Mucosa of stomach (tissue), 1 donor: ENCODE measurements around the gene SPATA2.

Experiments used
- H3K27me3 ChIP-seq: one replicate; pipeline ENCODE4 v1.7.0; 2013; ENCODE audit warnings: mild to moderate bottlenecking, low read length; ENCODE audit not compliant: control insufficient read depth, insufficient read depth
- H3K36me3 ChIP-seq: one replicate; pipeline ENCODE4 v1.7.0; 2013; ENCODE audit warnings: low read length; ENCODE audit not compliant: control insufficient read depth, insufficient read depth
- H3K4me1 ChIP-seq: one replicate; pipeline ENCODE4 v1.7.0; 2013; ENCODE audit warnings: mild to moderate bottlenecking, low read length; ENCODE audit not compliant: control insufficient read depth, insufficient read depth
- H3K4me3 ChIP-seq: one replicate; pipeline ENCODE4 v1.7.0; 2013; ENCODE audit warnings: low read length
- H3K9ac ChIP-seq: one replicate; pipeline ENCODE4 v1.7.0; 2013; ENCODE audit warnings: mild to moderate bottlenecking, low read length, moderate library complexity
- H3K9me3 ChIP-seq: one replicate; pipeline ENCODE4 v1.7.0; 2013; ENCODE audit warnings: mild to moderate bottlenecking, low read length, moderate library complexity; ENCODE audit not compliant: control insufficient read depth
- donor health status: Pancreatic carcinoma.

Gene SPATA2

GRCh38 chr20:49892260-49892659 is 23.1 kb downstream of the SPATA2 start:
- Histone ChIP-seq H3K36me3 (no peaks in the 10 kb centered on the region), H3K27me3 (no peaks in the 10 kb centered on the region), H3K4me1 (peaks cover 43% of the 10 kb centered on the region), H3K4me3 (no peak overlapping the region), H3K9me3 (no peaks in the 10 kb centered on the region), H3K9ac (no peak overlapping the region)

DNA sequence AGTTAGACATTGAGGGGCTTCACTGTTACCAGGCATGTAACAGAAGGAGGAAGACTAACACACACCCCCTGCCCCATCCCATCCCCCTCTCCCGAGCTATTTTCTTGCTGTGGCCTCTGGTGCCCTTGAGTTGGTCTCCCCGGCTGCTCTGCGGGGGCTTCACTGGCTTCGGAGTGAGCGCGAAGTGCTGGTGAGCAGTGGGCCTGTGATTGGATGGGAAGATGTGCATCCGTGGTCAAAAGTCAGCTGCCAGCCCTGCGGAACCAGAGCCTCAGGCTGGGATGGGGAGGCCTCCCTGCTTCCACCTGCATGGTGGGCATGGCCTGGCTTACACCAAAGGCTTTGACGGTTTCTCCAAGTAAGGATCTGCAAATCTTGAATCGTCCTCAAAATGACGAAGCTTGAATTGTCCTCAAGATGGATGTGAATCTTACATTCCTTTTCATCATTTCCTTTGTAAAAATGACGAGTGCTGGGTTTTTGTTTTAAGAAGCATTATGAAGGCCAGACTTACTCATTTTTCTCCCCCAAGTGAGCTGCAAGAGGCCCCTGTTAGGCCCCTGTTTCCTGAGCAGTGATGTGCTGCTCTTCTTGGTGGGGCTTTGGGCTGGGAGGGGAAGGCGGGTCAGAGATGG is 23.7 kb downstream of the SPATA2 start:
- H3K27me3 ChIP-seq: no peaks in the 10 kb centered on the region
- H3K4me3 ChIP-seq: no peak overlapping the region
- H3K9ac ChIP-seq: no peak overlapping the region
- H3K36me3 ChIP-seq: no peaks in the 10 kb centered on the region
- no peaks in the 10 kb centered on the region for H3K9me3 ChIP-seq
- peaks cover 43% of the 10 kb centered on the region for H3K4me1 ChIP-seq

DNA sequence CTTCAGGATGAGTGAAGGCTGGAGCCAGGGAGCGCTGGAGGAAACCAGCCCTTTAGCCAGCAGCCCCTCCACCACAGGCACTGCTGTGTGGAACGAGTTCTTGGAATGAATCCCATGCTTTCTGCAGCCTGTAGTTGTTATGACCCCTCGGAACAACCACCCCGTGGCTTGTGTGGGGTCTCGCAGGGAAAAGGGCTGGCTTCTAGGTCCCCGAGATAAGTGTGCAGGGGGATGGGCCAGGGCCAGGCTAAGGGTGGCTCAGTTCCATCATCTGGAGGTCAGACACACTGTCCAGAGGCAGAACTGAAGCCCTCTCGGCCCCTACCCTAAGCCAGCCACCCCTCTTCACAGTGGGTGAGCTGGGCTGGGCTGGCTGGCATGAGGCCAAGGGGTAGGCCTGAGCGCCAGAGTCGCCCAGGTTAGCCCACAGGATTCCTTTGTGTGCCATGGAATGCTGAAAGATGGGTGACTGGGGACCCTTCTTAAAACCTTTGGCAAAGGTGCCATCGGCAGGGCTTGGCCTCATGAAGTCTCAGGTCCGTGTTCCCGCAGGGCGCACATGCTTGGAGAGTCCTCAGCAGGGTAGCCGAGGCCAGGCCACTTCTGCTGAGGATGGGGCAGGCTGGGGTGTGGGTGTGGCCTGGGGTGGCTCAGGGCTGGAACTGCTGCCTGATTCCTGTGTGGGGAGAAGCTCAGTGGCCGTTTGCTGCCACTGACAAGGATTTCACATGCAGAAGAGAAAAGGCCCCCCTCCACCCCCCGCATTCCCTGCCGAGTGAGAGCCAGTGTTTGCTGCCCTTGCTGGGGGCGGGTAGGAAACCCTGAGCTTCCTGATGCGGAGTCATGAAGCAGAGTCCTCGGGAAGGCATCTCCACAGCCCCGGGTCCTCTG is 24.6 kb downstream of the SPATA2 start:
- Histone ChIP-seq H3K9ac (no peak overlapping the region), H3K27me3 (no peaks in the 10 kb centered on the region), H3K4me3 (no peak overlapping the region), H3K4me1 (peaks cover 43% of the 10 kb centered on the region), H3K36me3 (no peaks in the 10 kb centered on the region), H3K9me3 (no peaks in the 10 kb centered on the region)

DNA sequence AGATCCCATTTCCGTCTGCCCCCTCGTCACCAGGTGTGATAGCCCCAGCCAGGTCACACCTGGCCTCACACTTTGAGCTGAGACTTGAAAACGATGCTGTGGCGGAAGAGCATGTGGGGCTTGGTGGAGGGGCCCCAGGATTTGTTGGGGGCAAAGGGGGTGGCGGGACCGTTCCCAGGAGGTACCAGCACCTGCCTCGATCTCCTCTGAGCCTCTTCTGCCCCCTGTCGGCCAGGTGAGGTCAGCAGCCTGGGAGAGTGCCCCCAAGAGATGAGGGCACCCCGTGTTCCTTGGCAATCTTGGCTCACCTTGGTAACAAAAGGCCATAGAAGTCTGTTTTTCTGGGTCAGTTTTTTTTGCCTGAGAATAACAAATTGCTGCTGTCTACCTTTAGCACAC is 25.4 kb downstream of the SPATA2 start:
- H3K9me3 ChIP-seq: no peaks in the 10 kb centered on the region
- H3K4me1 ChIP-seq: peaks cover 43% of the 10 kb centered on the region
- H3K27me3 ChIP-seq: no peaks in the 10 kb centered on the region
- H3K9ac ChIP-seq: no peak overlapping the region
- peaks cover 4% of the 10 kb centered on the region for H3K36me3 ChIP-seq
- H3K4me3 ChIP-seq: no peak overlapping the region

DNA sequence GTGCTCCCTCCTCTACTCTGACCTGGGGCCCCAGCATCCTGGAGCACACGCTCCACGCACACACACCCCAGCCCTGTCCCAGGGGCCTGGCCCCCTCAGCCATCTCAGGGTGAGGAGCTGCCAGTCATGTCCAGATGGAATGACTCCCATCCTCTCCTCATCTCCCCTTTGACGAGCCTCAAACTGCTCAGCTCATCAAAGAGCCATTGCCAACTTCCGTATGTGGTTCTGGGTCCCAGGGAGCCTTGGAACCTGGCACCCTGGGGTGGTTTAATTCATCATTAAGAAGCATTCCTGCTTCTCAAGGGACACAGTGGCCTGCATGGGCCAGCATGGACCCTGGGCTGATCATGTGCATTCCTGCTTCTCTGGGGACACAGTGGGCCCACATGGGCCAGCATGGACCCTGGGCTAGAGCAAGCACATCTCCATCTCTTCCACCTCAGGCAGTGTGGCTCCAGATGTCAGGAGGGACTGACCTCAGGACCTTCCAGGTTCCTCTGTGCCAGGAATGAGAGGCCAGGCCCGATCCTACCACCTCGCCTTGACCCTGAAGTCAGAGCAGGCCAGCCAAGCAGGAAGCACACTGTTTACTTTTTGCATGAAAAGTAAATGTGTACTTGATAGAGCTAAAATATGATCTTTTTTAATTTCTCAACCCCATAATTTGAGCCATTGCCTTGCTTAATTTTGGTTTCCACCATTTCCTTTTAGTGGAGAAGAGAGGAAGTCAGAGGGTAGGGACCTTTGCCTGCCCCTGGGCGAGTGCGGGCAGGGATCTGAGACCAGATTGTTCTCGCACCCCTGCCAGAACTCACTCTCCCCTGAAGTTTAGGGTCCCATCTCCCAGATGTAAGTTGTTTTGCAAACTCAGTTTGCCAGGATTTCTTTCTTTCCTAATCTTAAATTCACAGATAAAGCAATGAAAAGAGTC is 26.1 kb downstream of the SPATA2 start:
- Histone ChIP-seq H3K9me3 (no peaks in the 10 kb centered on the region), H3K36me3 (peaks cover 4% of the 10 kb centered on the region), H3K9ac (no peak overlapping the region), H3K4me1 (peaks cover 43% of the 10 kb centered on the region), H3K4me3 (no peak overlapping the region), H3K27me3 (no peaks in the 10 kb centered on the region)

DNA sequence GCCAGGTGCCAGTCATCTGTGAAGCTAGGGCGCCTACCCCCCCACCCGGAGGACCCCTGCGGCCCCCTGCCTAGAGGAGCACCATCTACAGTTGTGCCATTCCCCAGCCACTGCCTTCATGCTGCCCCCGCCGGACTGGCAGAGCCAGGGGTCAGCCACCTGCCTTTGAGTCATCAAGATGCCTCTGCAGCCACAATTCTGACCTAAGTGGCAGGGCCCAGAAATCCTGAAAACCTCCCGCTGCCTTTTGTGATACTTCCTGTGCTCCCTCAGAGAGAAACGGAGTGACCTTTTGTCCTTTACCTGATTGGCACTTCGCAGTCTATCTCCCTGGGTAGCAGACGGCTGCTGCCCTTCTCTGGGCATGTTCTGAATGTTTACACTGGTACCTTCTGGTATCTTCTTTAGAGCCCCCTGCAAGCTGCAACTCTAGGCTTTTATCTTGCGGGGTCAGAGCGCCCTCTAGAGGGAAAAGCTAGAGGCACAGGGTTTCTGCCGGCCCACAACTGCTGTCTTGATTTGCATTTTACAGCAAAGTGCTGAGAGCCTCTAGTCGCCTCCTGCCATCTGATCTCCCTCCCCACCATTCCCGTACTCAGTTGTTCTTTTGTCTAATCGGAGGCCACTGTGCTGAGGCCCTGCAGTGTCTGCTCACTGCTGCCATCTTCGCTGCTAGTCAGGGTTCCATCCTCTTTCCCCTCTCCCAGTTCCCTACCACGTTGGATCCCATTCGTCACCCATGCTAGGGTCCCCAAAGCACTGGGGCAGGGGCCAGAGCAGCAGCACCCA is 26.9 kb downstream of the SPATA2 start:
- H3K4me3 ChIP-seq: no peak overlapping the region
- no peaks in the 10 kb centered on the region for H3K27me3 ChIP-seq
- peaks cover 7% of the 10 kb centered on the region for H3K36me3 ChIP-seq
- no peaks in the 10 kb centered on the region for H3K9me3 ChIP-seq
- peaks cover 41% of the 10 kb centered on the region for H3K4me1 ChIP-seq
- no peak overlapping the region for H3K9ac ChIP-seq

- no peaks in the 10 kb centered on the region for H3K27me3 ChIP-seq
- no peak overlapping the region for H3K4me3 ChIP-seq
- H3K9ac ChIP-seq: no peak overlapping the region
- peaks cover 7% of the 10 kb centered on the region for H3K36me3 ChIP-seq
- peaks cover 32% of the 10 kb centered on the region for H3K4me1 ChIP-seq
- H3K9me3 ChIP-seq: no peaks in the 10 kb centered on the region
Observed at GRCh38 chr20:49887251-49888211, 27.8 kb downstream of the SPATA2 start.

- H3K4me3 ChIP-seq: no peak overlapping the region
- no peaks in the 10 kb centered on the region for H3K27me3 ChIP-seq
- no peak overlapping the region for H3K9ac ChIP-seq
Observed at GRCh38 chr20:49886571-49887213, 28.6 kb downstream of the SPATA2 start.

GRCh38 chr20:49885558-49886332 is 29.6 kb downstream of the SPATA2 start:
- no peak overlapping the region for H3K4me3 ChIP-seq
- H3K9ac ChIP-seq: no peak overlapping the region
- H3K36me3 ChIP-seq: peaks cover 7% of the 10 kb centered on the region
- no peaks in the 10 kb centered on the region for H3K9me3 ChIP-seq
- H3K27me3 ChIP-seq: no peaks in the 10 kb centered on the region
- peaks cover 26% of the 10 kb centered on the region for H3K4me1 ChIP-seq

More at GRCh38 chr20:49886571-49887213, 28.6 kb downstream of the SPATA2 start:
- Histone ChIP-seq H3K9me3 (no peaks in the 10 kb centered on the region), H3K4me1 (peaks cover 31% of the 10 kb centered on the region), H3K36me3 (peaks cover 7% of the 10 kb centered on the region)
